DND-41 (cell line): Measurements from ENCODE around the gene DCHS1.

Source experiments
- ATAC-seq: fragments of 200-7000 bp; cut with Tn5 transposase; 3 replicates; pipeline ENCODE4 v1.9.1; 2021; ENCODE audit warnings: low read depth; ENCODE audit not compliant: insufficient read depth
- DNase-seq: peaks from one replicate; pipeline ENCODE4 v3.0.0-alpha.2; 2020
- H2AFZ ChIP-seq: 2 replicates; pipeline ENCODE4 v1.6.0; 2012; ENCODE audit warnings: low read depth, low read length
- H3K27ac ChIP-seq: 2 replicates; pipeline ENCODE4 v1.5.1; 2012; ENCODE audit warnings: low read length, inconsistent platforms
- H3K27me3 ChIP-seq: fragments of 200-600 bp; sonication (generic); 2 replicates; pipeline ENCODE4 v1.6.0; 2012; ENCODE audit warnings: low read length, mild to moderate bottlenecking, inconsistent platforms; ENCODE audit not compliant: insufficient read depth, poor library complexity
- H3K36me3 ChIP-seq: 2 replicates; pipeline ENCODE4 v1.5.1; 2012; ENCODE audit warnings: low read length, inconsistent platforms; ENCODE audit not compliant: insufficient read depth
- H3K4me1 ChIP-seq: 2 replicates; pipeline ENCODE4 v1.5.1; 2012; ENCODE audit warnings: mild to moderate bottlenecking, low read length; ENCODE audit not compliant: insufficient read depth
- H3K4me2 ChIP-seq: 2 replicates; pipeline ENCODE4 v1.6.0; 2012; ENCODE audit warnings: mild to moderate bottlenecking, moderate library complexity, low read length, inconsistent platforms; ENCODE audit not compliant: insufficient read depth
- H3K4me3 ChIP-seq, 2 experiments: fragments of 200-600 bp in 1 of 2; shearing (Covaris generic) in 1 of 2; 2 replicates each; pipeline ENCODE4 v1.5.1; 2012 to 2016; ENCODE audit warnings: inconsistent platforms in 2 of 2, low read length in 2 of 2, mild to moderate bottlenecking in 2 of 2, low read depth in 1 of 2, moderate library complexity in 1 of 2
- H3K79me2 ChIP-seq: 2 replicates; pipeline ENCODE4 v1.6.0; 2012; ENCODE audit warnings: low read length, inconsistent platforms; ENCODE audit not compliant: insufficient read depth
- H3K9ac ChIP-seq: 2 replicates; pipeline ENCODE4 v1.6.0; 2012; ENCODE audit warnings: low read depth, mild to moderate bottlenecking, inconsistent platforms, low read length, moderate library complexity
- H3K9me3 ChIP-seq: 2 replicates; pipeline ENCODE4 v1.5.1; 2012; ENCODE audit warnings: low read length, moderate library complexity, mild to moderate bottlenecking, inconsistent platforms; ENCODE audit not compliant: insufficient read depth, severe bottlenecking
- H4K20me1 ChIP-seq: 2 replicates; pipeline ENCODE4 v1.6.0; 2012; ENCODE audit warnings: low read length; ENCODE audit not compliant: insufficient read depth
- CTCF ChIP-seq: IDR thresholded peaks from 2 replicates; pipeline ENCODE4 v1.5.1; 2012; ENCODE audit warnings: borderline replicate concordance, low read length, moderate library complexity, mild to moderate bottlenecking; ENCODE audit not compliant: poor library complexity, severe bottlenecking; ENCODE audit errors: extremely low read depth
- EZH2 ChIP-seq: IDR thresholded peaks from 3 replicates; pipeline ENCODE4 v1.6.1; 2012; ENCODE audit warnings: borderline replicate concordance, low read depth, mild to moderate bottlenecking, moderate library complexity, low read length, inconsistent platforms; ENCODE audit not compliant: severe bottlenecking

Gene DCHS1

GRCh38 chr11:6596239-6596877 lies 59.3 kb downstream of the DCHS1 start:
- H3K79me2 ChIP-seq: peaks cover 33% of the 10 kb centered on the region
- ATAC-seq (no peak), DNase-seq (no peak)
- H3K27ac ChIP-seq: no peak overlapping the region
- peaks cover 11% of the 10 kb centered on the region; the same call in 1 of the 2 replicates for H3K4me1 ChIP-seq
- no peaks in the 10 kb centered on the region for H3K27me3 ChIP-seq
- H2AFZ ChIP-seq: no peak overlapping the region
- peaks cover 26% of the 10 kb centered on the region; the same call in 1 of the 2 replicates for H4K20me1 ChIP-seq
- H3K4me3 ChIP-seq: no peak overlapping the region
- H3K9ac ChIP-seq: no peak overlapping the region
- H3K4me2 ChIP-seq: no peak overlapping the region
- peaks cover 73% of the 10 kb centered on the region for H3K36me3 ChIP-seq
- no peak for TF ChIP-seq CTCF
- TF ChIP-seq EZH2: no peak
- H3K9me3 ChIP-seq: no peaks in the 10 kb centered on the region

GRCh38 chr11:6594142-6594768 lies 61.4 kb downstream of the DCHS1 start:
- no peak overlapping the region for H3K27ac ChIP-seq
- H3K27me3 ChIP-seq: no peaks in the 10 kb centered on the region
- H3K4me3 ChIP-seq: no peak overlapping the region
- H2AFZ ChIP-seq: no peak overlapping the region
- H3K4me1 ChIP-seq: no peaks in the 10 kb centered on the region
- H3K36me3 ChIP-seq: peaks cover 52% of the 10 kb centered on the region
- no peak overlapping the region for H3K4me2 ChIP-seq
- H4K20me1 ChIP-seq: peaks cover 7% of the 10 kb centered on the region; the same call in 1 of the 2 replicates
- H3K79me2 ChIP-seq: peaks cover 13% of the 10 kb centered on the region; the same call in 1 of the 2 replicates
- DNase-seq (no peak), ATAC-seq (no peak)
- no peaks in the 10 kb centered on the region for H3K9me3 ChIP-seq
- H3K9ac ChIP-seq: no peak overlapping the region
- TF ChIP-seq CTCF (no peak), EZH2 (no peak)

- Histone ChIP-seq H2AFZ (no peak overlapping the region), H3K27ac (no peak overlapping the region), H3K4me3 (no peak overlapping the region), H3K4me1 (no peaks in the 10 kb centered on the region), H4K20me1 (no peaks in the 10 kb centered on the region), H3K79me2 (no peaks in the 10 kb centered on the region), H3K4me2 (no peak overlapping the region), H3K9ac (no peak overlapping the region), H3K36me3 (peaks cover 4% of the 10 kb centered on the region), H3K9me3 (peaks cover 9% of the 10 kb centered on the region), H3K27me3 (no peaks in the 10 kb centered on the region)
- ATAC-seq: no peak
- no peak for DNase-seq
- TF ChIP-seq CTCF (no peak), EZH2 (no peak)
Observed at GRCh38 chr11:6588018-6588417, 67.6 kb downstream of the DCHS1 start.
